ENCODE data around the gene CYSTM1.

- TF ChIP-seq, protein P1, sequence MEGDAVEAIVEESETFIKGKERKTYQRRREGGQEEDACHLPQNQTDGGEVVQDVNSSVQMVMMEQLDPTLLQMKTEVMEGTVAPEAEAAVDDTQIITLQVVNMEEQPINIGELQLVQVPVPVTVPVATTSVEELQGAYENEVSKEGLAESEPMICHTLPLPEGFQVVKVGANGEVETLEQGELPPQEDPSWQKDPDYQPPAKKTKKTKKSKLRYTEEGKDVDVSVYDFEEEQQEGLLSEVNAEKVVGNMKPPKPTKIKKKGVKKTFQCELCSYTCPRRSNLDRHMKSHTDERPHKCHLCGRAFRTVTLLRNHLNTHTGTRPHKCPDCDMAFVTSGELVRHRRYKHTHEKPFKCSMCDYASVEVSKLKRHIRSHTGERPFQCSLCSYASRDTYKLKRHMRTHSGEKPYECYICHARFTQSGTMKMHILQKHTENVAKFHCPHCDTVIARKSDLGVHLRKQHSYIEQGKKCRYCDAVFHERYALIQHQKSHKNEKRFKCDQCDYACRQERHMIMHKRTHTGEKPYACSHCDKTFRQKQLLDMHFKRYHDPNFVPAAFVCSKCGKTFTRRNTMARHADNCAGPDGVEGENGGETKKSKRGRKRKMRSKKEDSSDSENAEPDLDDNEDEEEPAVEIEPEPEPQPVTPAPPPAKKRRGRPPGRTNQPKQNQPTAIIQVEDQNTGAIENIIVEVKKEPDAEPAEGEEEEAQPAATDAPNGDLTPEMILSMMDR (IDR thresholded peaks at IDR 0.05) = no peak
- TF ChIP-seq POLR2AphosphoS5 (IDR thresholded peaks at IDR 0.05; ENCODE audit: insufficient read depth in 1 of 2, low read depth in 1 of 2) = no peak
- no peak for TF ChIP-seq POLR2A (IDR thresholded peaks at IDR 0.05)
Measured at GRCh38 chr5:140165923-140166270, 9.1 kb upstream of the CYSTM1 start.
